ENCODE measurements around the gene GABRR3.
A peak's percentile ranks its signal among the peaks of the same experiment; 100 is the strongest.

GABRR3 gene

GRCh38 chr3:98038286-98038685 is 3.2 kb upstream of the GABRR3 start:
- no peak for TF ChIP-seq POLR2A (IDR thresholded peaks at IDR 0.05; ENCODE audit: low read depth, low read length)
- no peak for TF ChIP-seq POLR2AphosphoS5 (IDR thresholded peaks at IDR 0.05; ENCODE audit: low read depth, low read length)
- no peak for TF ChIP-seq TAF1 (IDR thresholded peaks at IDR 0.05; ENCODE audit: borderline replicate concordance, low read depth, low read length)
- no peak for DNase-seq (ENCODE audit: insufficient read length)

GRCh38 chr3:98034486-98034885 is 629 bp downstream of the GABRR3 start:
- no peak for DNase-seq (ENCODE audit: insufficient read length)
- FAIRE-seq: no peak
- TF ChIP-seq POLR2A (IDR thresholded peaks at IDR 0.05; ENCODE audit: low read depth, low read length): no peak
- TF ChIP-seq TAF1 (IDR thresholded peaks at IDR 0.05; ENCODE audit: borderline replicate concordance, low read depth, low read length): no peak
- TF ChIP-seq POLR2AphosphoS5 (IDR thresholded peaks at IDR 0.05; ENCODE audit: low read depth, low read length): no peak

More at GRCh38 chr3:98038286-98038685, 3.2 kb upstream of the GABRR3 start:
- FAIRE-seq: no peak

GRCh38 chr3:98034036-98034435 is 1.1 kb downstream of the GABRR3 start:
- no peak for FAIRE-seq
- no peak for DNase-seq (ENCODE audit: insufficient read length)
- TF ChIP-seq TAF1 (IDR thresholded peaks at IDR 0.05; ENCODE audit: borderline replicate concordance, low read depth, low read length): no peak
- TF ChIP-seq POLR2A (IDR thresholded peaks at IDR 0.05; ENCODE audit: low read depth, low read length): no peak

- DNase-seq (ENCODE audit: insufficient read length) (no peak), FAIRE-seq (no peak)
- TF ChIP-seq POLR2AphosphoS5 (IDR thresholded peaks at IDR 0.05; ENCODE audit: low read depth, low read length): no peak
- TF ChIP-seq POLR2A (IDR thresholded peaks at IDR 0.05; ENCODE audit: low read depth, low read length): no peak
- no peak for TF ChIP-seq TAF1 (IDR thresholded peaks at IDR 0.05; ENCODE audit: borderline replicate concordance, low read depth, low read length)
Observed at GRCh38 chr3:98032904-98033303, 2.2 kb downstream of the GABRR3 start.

GRCh38 chr3:98032265-98032664 is 2.9 kb downstream of the GABRR3 start:
- DNase-seq (ENCODE audit: insufficient read length): no peak
- no peak for TF ChIP-seq TAF1 (IDR thresholded peaks at IDR 0.05; ENCODE audit: borderline replicate concordance, low read depth, low read length)
- no peak for TF ChIP-seq POLR2AphosphoS5 (IDR thresholded peaks at IDR 0.05; ENCODE audit: low read depth, low read length)
- no peak for TF ChIP-seq POLR2A (IDR thresholded peaks at IDR 0.05; ENCODE audit: low read depth, low read length)

GRCh38 chr3:98029083-98029482 is 6.0 kb downstream of the GABRR3 start:
- FAIRE-seq (no peak), DNase-seq (ENCODE audit: insufficient read length) (no peak)
- no peak for TF ChIP-seq POLR2AphosphoS5 (IDR thresholded peaks at IDR 0.05; ENCODE audit: low read depth, low read length)
- TF ChIP-seq TAF1 (IDR thresholded peaks at IDR 0.05; ENCODE audit: borderline replicate concordance, low read depth, low read length): no peak
- TF ChIP-seq POLR2A (IDR thresholded peaks at IDR 0.05; ENCODE audit: low read depth, low read length): no peak

More at GRCh38 chr3:98032265-98032664, 2.9 kb downstream of the GABRR3 start:
- FAIRE-seq: no peak

- FAIRE-seq: no peak
- DNase-seq (ENCODE audit: insufficient read length): no peak
- no peak for TF ChIP-seq TAF1 (IDR thresholded peaks at IDR 0.05; ENCODE audit: borderline replicate concordance, low read depth, low read length)
- TF ChIP-seq POLR2AphosphoS5 (IDR thresholded peaks at IDR 0.05; ENCODE audit: low read depth, low read length): no peak
- TF ChIP-seq POLR2A (IDR thresholded peaks at IDR 0.05; ENCODE audit: low read depth, low read length): no peak
Observed at GRCh38 chr3:98027085-98027446, 8.0 kb downstream of the GABRR3 start.

- TF ChIP-seq POLR2AphosphoS5 (IDR thresholded peaks at IDR 0.05; ENCODE audit: low read depth, low read length): no peak
- TF ChIP-seq POLR2A (IDR thresholded peaks at IDR 0.05; ENCODE audit: low read depth, low read length): no peak
- no peak for TF ChIP-seq TAF1 (IDR thresholded peaks at IDR 0.05; ENCODE audit: borderline replicate concordance, low read depth, low read length)
- FAIRE-seq (no peak), DNase-seq (ENCODE audit: insufficient read length) (no peak)
Observed at GRCh38 chr3:98026425-98027084, 8.6 kb downstream of the GABRR3 start.

GRCh38 chr3:98025392-98025945 is 9.6 kb downstream of the GABRR3 start:
- TF ChIP-seq TAF1 (IDR thresholded peaks at IDR 0.05; ENCODE audit: borderline replicate concordance, low read depth, low read length) (no peak), POLR2A (IDR thresholded peaks at IDR 0.05; ENCODE audit: low read depth, low read length) (no peak), POLR2AphosphoS5 (IDR thresholded peaks at IDR 0.05; ENCODE audit: low read depth, low read length) (no peak)
- DNase-seq (ENCODE audit: insufficient read length) (no peak), FAIRE-seq (no peak)

- FAIRE-seq: peak; percentile 84
- no peak for DNase-seq (ENCODE audit: insufficient read length)
- TF ChIP-seq POLR2AphosphoS5 (IDR thresholded peaks at IDR 0.05; ENCODE audit: low read depth, low read length) (no peak), POLR2A (IDR thresholded peaks at IDR 0.05; ENCODE audit: low read depth, low read length) (no peak), TAF1 (IDR thresholded peaks at IDR 0.05; ENCODE audit: borderline replicate concordance, low read depth, low read length) (no peak)
Observed at GRCh38 chr3:98022978-98023820, 11.9 kb downstream of the GABRR3 start.

GRCh38 chr3:98021830-98022560 is 13.1 kb downstream of the GABRR3 start:
- TF ChIP-seq POLR2AphosphoS5 (IDR thresholded peaks at IDR 0.05; ENCODE audit: low read depth, low read length): no peak
- TF ChIP-seq TAF1 (IDR thresholded peaks at IDR 0.05; ENCODE audit: borderline replicate concordance, low read depth, low read length): no peak
- TF ChIP-seq POLR2A (IDR thresholded peaks at IDR 0.05; ENCODE audit: low read depth, low read length): no peak
- FAIRE-seq (no peak), DNase-seq (ENCODE audit: insufficient read length) (no peak)
